HEK293T (cell line): ENCODE data around the gene TEC.

Experiments
- ARNT ChIP-seq: fragments of 450-650 bp; IDR thresholded peaks from 2 replicates; pipeline ENCODE4 v1.6.1; 2017; ENCODE audit warnings: mild to moderate bottlenecking
- BHLHE40 ChIP-seq: fragments of 450-650 bp; IDR thresholded peaks from 2 replicates; pipeline ENCODE4 v1.6.1; 2016; ENCODE audit warnings: mild to moderate bottlenecking, moderate library complexity, borderline replicate concordance
- ELF4 ChIP-seq: fragments of 450-650 bp; IDR thresholded peaks from 2 replicates; pipeline ENCODE4 v1.6.1; 2017; ENCODE audit warnings: antibody characterized with exemption
- FOXA1 ChIP-seq: fragments of 450-650 bp; IDR thresholded peaks from 2 replicates; pipeline ENCODE4 v1.6.1; 2016; ENCODE audit warnings: mild to moderate bottlenecking
- FOXK2 ChIP-seq: fragments of 450-650 bp; IDR thresholded peaks from 2 replicates; pipeline ENCODE4 v1.6.1; 2016; ENCODE audit warnings: mild to moderate bottlenecking
- FOXM1 ChIP-seq: fragments of 450-650 bp; IDR thresholded peaks from 2 replicates; pipeline ENCODE4 v1.6.1; 2017; ENCODE audit warnings: mild to moderate bottlenecking, borderline replicate concordance
- HDGF ChIP-seq: fragments of 450-650 bp; IDR thresholded peaks from 2 replicates; pipeline ENCODE4 v1.6.1; 2017; ENCODE audit warnings: antibody characterized with exemption, borderline replicate concordance
- L3MBTL2 ChIP-seq: fragments of 450-650 bp; conservative IDR thresholded peaks from 2 replicates; pipeline ENCODE4 v1.6.1; 2016; ENCODE audit warnings: mild to moderate bottlenecking
- LEF1 ChIP-seq: fragments of 450-650 bp; IDR thresholded peaks from 2 replicates; pipeline ENCODE4 v1.6.1; 2017; ENCODE audit warnings: mild to moderate bottlenecking, borderline replicate concordance
- PKNOX1 ChIP-seq: fragments of 450-650 bp; IDR thresholded peaks from 2 replicates; pipeline ENCODE4 v1.6.1; 2016
- SP1 ChIP-seq: fragments of 450-650 bp; IDR thresholded peaks from 2 replicates; pipeline ENCODE4 v1.6.1; 2017
- SUZ12 ChIP-seq: fragments of 450-650 bp; IDR thresholded peaks from 2 replicates; pipeline ENCODE4 v1.6.1; 2016; ENCODE audit warnings: mild to moderate bottlenecking
- TARDBP ChIP-seq: fragments of 450-650 bp; IDR thresholded peaks from 2 replicates; pipeline ENCODE4 v1.6.1; 2016
- ZNF384 ChIP-seq: fragments of 450-650 bp; IDR thresholded peaks from 2 replicates; pipeline ENCODE4 v1.6.1; 2016

- no peak for TF ChIP-seq HDGF
- TF ChIP-seq ARNT, result no peak
- TF ChIP-seq SUZ12, result no peak
- no peak for TF ChIP-seq TARDBP
- TF ChIP-seq PKNOX1, result no peak
- TF ChIP-seq ELF4, result no peak
- TF ChIP-seq BHLHE40, result no peak
- no peak for TF ChIP-seq FOXM1
- no peak for TF ChIP-seq ZNF384
- TF ChIP-seq SP1, result no peak
- TF ChIP-seq FOXA1, result no peak
- TF ChIP-seq LEF1, result no peak
- no peak for TF ChIP-seq FOXK2
- no peak for TF ChIP-seq L3MBTL2
These were observed 46.3 kb upstream of the TEC start for GRCh38 chr4:48315728-48316630.
